Measurements from ENCODE around the gene C5orf15. TPM values are rescaled to one million over a fixed set of nuclear protein-coding genes. Genes with fewer than 3 reads are reported as not detected.

The C5orf15 gene
- total and polyA plus RNA-seq, 9 of the 15 experiments (the other 6 are each of a cell fraction or from before 2014, with no cell fraction given): 23.3 to 50.7 (median 35.5) TPM

DNA sequence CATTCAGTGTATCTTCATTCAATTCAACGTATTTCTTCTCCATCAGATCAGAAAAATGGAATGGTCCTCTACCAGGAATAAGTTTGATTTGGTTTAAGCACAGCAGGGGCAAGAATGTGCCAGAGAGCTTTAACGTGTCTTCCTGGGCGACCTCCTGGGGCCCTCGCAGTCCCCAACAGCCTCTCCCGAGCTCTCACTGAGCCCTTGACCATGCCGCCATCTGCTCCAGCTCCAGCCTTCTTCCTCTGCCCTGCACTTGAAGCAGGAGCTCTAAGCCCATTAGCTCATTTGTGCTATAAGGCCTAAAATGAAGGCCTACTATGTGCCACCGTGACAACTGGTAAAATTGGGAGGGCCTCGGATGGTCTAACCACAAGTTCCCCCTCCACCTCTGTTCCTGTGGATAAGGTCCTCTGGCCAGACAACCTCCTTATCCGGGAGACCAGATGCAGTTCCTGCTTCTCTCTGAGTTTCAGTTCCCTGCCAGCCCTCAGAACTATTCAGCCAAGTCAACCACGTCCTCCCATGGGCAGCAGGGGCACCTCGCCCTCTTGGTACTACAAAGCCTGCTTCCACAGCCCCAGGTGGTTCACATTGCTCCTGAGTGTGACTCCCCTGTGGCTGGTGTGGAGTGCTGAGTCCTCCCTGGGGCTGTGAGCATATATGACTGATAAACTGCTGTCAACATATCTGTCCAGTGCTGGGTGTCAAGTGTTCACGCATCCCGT, 35.8 kb downstream of the C5orf15 start (continued):
- TF ChIP-seq, protein P1, sequence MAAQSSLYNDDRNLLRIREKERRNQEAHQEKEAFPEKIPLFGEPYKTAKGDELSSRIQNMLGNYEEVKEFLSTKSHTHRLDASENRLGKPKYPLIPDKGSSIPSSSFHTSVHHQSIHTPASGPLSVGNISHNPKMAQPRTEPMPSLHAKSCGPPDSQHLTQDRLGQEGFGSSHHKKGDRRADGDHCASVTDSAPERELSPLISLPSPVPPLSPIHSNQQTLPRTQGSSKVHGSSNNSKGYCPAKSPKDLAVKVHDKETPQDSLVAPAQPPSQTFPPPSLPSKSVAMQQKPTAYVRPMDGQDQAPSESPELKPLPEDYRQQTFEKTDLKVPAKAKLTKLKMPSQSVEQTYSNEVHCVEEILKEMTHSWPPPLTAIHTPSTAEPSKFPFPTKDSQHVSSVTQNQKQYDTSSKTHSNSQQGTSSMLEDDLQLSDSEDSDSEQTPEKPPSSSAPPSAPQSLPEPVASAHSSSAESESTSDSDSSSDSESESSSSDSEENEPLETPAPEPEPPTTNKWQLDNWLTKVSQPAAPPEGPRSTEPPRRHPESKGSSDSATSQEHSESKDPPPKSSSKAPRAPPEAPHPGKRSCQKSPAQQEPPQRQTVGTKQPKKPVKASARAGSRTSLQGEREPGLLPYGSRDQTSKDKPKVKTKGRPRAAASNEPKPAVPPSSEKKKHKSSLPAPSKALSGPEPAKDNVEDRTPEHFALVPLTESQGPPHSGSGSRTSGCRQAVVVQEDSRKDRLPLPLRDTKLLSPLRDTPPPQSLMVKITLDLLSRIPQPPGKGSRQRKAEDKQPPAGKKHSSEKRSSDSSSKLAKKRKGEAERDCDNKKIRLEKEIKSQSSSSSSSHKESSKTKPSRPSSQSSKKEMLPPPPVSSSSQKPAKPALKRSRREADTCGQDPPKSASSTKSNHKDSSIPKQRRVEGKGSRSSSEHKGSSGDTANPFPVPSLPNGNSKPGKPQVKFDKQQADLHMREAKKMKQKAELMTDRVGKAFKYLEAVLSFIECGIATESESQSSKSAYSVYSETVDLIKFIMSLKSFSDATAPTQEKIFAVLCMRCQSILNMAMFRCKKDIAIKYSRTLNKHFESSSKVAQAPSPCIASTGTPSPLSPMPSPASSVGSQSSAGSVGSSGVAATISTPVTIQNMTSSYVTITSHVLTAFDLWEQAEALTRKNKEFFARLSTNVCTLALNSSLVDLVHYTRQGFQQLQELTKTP (IDR thresholded peaks at IDR 0.05; ENCODE audit: low read depth in 1 of 2, partially characterized antibody in 2 of 2): peak in 1 of 2 experiments; percentile 34
- TF ChIP-seq U2AF2 (optimal IDR thresholded peaks at IDR 0.05; ENCODE audit: low read depth, low read length): no peak
- TF ChIP-seq RCOR1 (IDR thresholded peaks at IDR 0.05; ENCODE audit: borderline replicate concordance in 1 of 2, low read depth in 2 of 2, low read length in 2 of 2): peak; percentile 59 to 86; a peak in 3 of 4 replicates
- TF ChIP-seq HLTF (IDR thresholded peaks at IDR 0.05): no peak
- peak; percentile 23; the same call in 1 of the 2 replicates for TF ChIP-seq GATAD2B (IDR thresholded peaks at IDR 0.05; ENCODE audit: borderline replicate concordance)
- TF ChIP-seq ETV1 (tag; conservative IDR thresholded peaks at IDR 0.05; ENCODE audit: low read depth): peak; percentile 78
- no peak for TF ChIP-seq GABPA (tag; conservative IDR thresholded peaks at IDR 0.05; ENCODE audit: low read depth)
- TF ChIP-seq ZNF764 (CRISPR knock-in tag; IDR thresholded peaks at IDR 0.05; ENCODE audit: low read depth): no peak
- no peak for TF ChIP-seq KDM2B (CRISPR knock-in tag; IDR thresholded peaks at IDR 0.05)
- TF ChIP-seq, protein P2, sequence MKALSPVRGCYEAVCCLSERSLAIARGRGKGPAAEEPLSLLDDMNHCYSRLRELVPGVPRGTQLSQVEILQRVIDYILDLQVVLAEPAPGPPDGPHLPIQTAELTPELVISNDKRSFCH (CRISPR knock-in tag; IDR thresholded peaks at IDR 0.05): no peak
- TF ChIP-seq, protein P2 (tag; IDR thresholded peaks at IDR 0.05): peak; percentile 83
- 0 out of 2 replicates have a peak, but pooled peaks have one; percentile 21 for TF ChIP-seq ZNF23 (CRISPR knock-in tag; IDR thresholded peaks at IDR 0.05)
- TF ChIP-seq, protein P3, sequence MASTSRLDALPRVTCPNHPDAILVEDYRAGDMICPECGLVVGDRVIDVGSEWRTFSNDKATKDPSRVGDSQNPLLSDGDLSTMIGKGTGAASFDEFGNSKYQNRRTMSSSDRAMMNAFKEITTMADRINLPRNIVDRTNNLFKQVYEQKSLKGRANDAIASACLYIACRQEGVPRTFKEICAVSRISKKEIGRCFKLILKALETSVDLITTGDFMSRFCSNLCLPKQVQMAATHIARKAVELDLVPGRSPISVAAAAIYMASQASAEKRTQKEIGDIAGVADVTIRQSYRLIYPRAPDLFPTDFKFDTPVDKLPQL (IDR thresholded peaks at IDR 0.05; ENCODE audit: extremely low read depth, insufficient read length): no peak
- peak; percentile 41; the same call in 1 of the 2 replicates for TF ChIP-seq BCOR (IDR thresholded peaks at IDR 0.05)
- peak; percentile 86 for TF ChIP-seq NFIC (IDR thresholded peaks at IDR 0.05)
- TF ChIP-seq PHF21A (IDR thresholded peaks at IDR 0.05; ENCODE audit: borderline replicate concordance, low read depth): no peak
- TF ChIP-seq, protein P4, sequence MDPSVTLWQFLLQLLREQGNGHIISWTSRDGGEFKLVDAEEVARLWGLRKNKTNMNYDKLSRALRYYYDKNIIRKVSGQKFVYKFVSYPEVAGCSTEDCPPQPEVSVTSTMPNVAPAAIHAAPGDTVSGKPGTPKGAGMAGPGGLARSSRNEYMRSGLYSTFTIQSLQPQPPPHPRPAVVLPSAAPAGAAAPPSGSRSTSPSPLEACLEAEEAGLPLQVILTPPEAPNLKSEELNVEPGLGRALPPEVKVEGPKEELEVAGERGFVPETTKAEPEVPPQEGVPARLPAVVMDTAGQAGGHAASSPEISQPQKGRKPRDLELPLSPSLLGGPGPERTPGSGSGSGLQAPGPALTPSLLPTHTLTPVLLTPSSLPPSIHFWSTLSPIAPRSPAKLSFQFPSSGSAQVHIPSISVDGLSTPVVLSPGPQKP (CRISPR knock-in tag; IDR thresholded peaks at IDR 0.05): no peak
- TF ChIP-seq CTBP1 (IDR thresholded peaks at IDR 0.05; ENCODE audit: borderline replicate concordance): peak; percentile 80; the same call in 1 of the 2 replicates
- TF ChIP-seq ZFPM2 (CRISPR knock-in tag; IDR thresholded peaks at IDR 0.05): no peak
- TF ChIP-seq ESRRA (IDR thresholded peaks at IDR 0.05; ENCODE audit: borderline replicate concordance, low read depth): peak; percentile 83; the same call in 1 of the 2 replicates
- TF ChIP-seq ZZZ3 (IDR thresholded peaks at IDR 0.05): no peak
- no peak for TF ChIP-seq HNRNPUL1 (IDR thresholded peaks at IDR 0.05; ENCODE audit: low read length)
- TF ChIP-seq DDX20 (tag; IDR thresholded peaks at IDR 0.05; ENCODE audit: low read depth): no peak
- TF ChIP-seq OTX1 (CRISPR knock-in tag; IDR thresholded peaks at IDR 0.05): no peak

Measured in K562 (cell line).